Measurements from ENCODE around the gene KRTAP12-1.

Gene KRTAP12-1

GRCh38 chr21:44681861-44682579 is at the start of gene KRTAP12-1:
TSS of gene KRTAP12-1 (minus strand) at chr21:44682163. CDS start at chr21:44682123, 40 bp downstream.
- no peak for DNase-seq

GRCh38 chr21:44730951-44731579 is 49.1 kb upstream of the KRTAP12-1 start:
- no peak for DNase-seq

- DNase-seq, result no peak
Observed at GRCh38 chr21:44730028-44730395, 48.0 kb upstream of the KRTAP12-1 start.

GRCh38 chr21:44729336-44730027 is 47.5 kb upstream of the KRTAP12-1 start:
- DNase-seq, result no peak

GRCh38 chr21:44728716-44729115 is 46.8 kb upstream of the KRTAP12-1 start:
- no peak for DNase-seq

- DNase-seq, result no peak
Observed at GRCh38 chr21:44727757-44728156, 45.8 kb upstream of the KRTAP12-1 start.

- no peak for DNase-seq
Observed at GRCh38 chr21:44727321-44727720, 45.4 kb upstream of the KRTAP12-1 start.

- DNase-seq, result no peak
Observed at GRCh38 chr21:44726826-44727225, 44.9 kb upstream of the KRTAP12-1 start.

GRCh38 chr21:44724926-44725325 is 43.0 kb upstream of the KRTAP12-1 start:
- DNase-seq, result no peak

GRCh38 chr21:44724196-44724595 is 42.2 kb upstream of the KRTAP12-1 start:
- no peak for DNase-seq

- no peak for DNase-seq
Observed at GRCh38 chr21:44723177-44724131, 41.5 kb upstream of the KRTAP12-1 start.

GRCh38 chr21:44722731-44723130 is 40.8 kb upstream of the KRTAP12-1 start:
- no peak for DNase-seq

- DNase-seq, result no peak
Observed at GRCh38 chr21:44720170-44720569, 38.2 kb upstream of the KRTAP12-1 start.

GRCh38 chr21:44718571-44718970 is 36.6 kb upstream of the KRTAP12-1 start:
- no peak for DNase-seq

GRCh38 chr21:44718093-44718492 is 36.1 kb upstream of the KRTAP12-1 start:
- DNase-seq, result no peak

- no peak for DNase-seq
Observed at GRCh38 chr21:44716984-44717383, 35.0 kb upstream of the KRTAP12-1 start.

GRCh38 chr21:44714905-44715304 is 32.9 kb upstream of the KRTAP12-1 start:
- DNase-seq, result no peak

- no peak for DNase-seq
Observed at GRCh38 chr21:44713846-44714245, 31.9 kb upstream of the KRTAP12-1 start.

- DNase-seq, result no peak
Observed at GRCh38 chr21:44713130-44713529, 31.2 kb upstream of the KRTAP12-1 start.

GRCh38 chr21:44712203-44713028 is 30.5 kb upstream of the KRTAP12-1 start:
- no peak for DNase-seq

GRCh38 chr21:44711327-44712202 is 29.6 kb upstream of the KRTAP12-1 start, which contains the start of gene TSPEAR:
TSS of gene TSPEAR (minus strand) at chr21:44711572. CDS start at chr21:44711514, 58 bp downstream.
- DNase-seq, result no peak
